ENCODE data around the gene ANKLE2.

DNA sequence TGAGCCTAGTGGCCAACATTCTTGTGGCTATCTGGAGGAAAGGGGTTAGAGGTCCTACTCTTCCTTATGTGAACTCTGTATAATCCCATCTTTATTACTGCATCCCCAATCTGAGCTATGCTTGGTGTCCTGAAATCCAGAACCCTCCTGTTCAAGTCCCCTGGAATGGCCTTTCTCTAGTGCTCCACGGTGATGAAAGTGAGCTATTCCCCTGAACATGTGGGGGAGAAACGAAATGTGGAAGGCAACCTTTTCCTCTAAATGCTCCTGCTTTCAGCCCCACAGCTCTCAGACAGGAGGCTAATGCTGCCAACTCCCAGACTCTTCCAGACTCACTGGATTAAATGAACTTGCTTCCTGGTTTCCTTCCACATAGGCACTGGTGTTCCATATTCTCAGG is 53.5 kb downstream of the ANKLE2 start:
- TF ChIP-seq, protein P1, sequence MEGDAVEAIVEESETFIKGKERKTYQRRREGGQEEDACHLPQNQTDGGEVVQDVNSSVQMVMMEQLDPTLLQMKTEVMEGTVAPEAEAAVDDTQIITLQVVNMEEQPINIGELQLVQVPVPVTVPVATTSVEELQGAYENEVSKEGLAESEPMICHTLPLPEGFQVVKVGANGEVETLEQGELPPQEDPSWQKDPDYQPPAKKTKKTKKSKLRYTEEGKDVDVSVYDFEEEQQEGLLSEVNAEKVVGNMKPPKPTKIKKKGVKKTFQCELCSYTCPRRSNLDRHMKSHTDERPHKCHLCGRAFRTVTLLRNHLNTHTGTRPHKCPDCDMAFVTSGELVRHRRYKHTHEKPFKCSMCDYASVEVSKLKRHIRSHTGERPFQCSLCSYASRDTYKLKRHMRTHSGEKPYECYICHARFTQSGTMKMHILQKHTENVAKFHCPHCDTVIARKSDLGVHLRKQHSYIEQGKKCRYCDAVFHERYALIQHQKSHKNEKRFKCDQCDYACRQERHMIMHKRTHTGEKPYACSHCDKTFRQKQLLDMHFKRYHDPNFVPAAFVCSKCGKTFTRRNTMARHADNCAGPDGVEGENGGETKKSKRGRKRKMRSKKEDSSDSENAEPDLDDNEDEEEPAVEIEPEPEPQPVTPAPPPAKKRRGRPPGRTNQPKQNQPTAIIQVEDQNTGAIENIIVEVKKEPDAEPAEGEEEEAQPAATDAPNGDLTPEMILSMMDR (IDR thresholded peaks at IDR 0.05), result no peak
- no peak for TF ChIP-seq POLR2AphosphoS5 (IDR thresholded peaks at IDR 0.05; ENCODE audit: low read depth, low read length)
- TF ChIP-seq RFX5 (IDR thresholded peaks at IDR 0.05; ENCODE audit: low read length), result no peak

Data from SK-N-SH (cell line).